VCaP (cell line): ENCODE results near the gene PRLR.
A peak's percentile ranks its signal among the peaks of the same experiment; 100 is the strongest.

Source experiments
- H3K27ac ChIP-seq: fragments of 450-650 bp; 2 replicates; pipeline ENCODE4 v1.5.1; 2017
- TF ChIP-seq, protein P1 (sequence below): fragments of 450-650 bp; conservative IDR thresholded peaks from 2 replicates; pipeline ENCODE4 v1.5.1; 2017; ENCODE audit warnings: mild to moderate bottlenecking, moderate library complexity

PRLR gene

DNA sequence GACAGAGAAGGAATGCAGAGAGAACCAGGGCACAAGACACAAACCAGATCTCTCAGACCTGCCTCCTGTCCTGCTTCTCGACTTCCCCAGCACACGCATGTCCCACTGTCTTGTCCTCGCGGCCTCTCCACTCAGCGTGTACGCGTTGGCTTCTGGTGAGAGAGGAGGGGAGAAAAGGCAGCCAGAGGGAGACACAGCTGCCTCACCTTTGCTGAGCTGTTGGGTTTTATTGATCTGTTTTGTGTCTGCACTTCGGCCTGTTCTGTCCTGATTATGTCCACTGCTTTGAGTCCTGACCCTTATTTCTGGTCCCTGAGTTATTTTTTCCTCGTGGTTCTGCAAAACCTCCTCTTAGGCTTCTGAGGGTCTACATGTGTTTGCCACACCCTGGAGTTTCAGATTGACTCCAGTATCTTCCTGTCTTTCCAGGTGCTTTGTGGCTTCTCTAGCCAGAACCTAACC lies 95.0 kb downstream of the PRLR start:
- no peak overlapping the region for H3K27ac ChIP-seq
- TF ChIP-seq, protein P1, sequence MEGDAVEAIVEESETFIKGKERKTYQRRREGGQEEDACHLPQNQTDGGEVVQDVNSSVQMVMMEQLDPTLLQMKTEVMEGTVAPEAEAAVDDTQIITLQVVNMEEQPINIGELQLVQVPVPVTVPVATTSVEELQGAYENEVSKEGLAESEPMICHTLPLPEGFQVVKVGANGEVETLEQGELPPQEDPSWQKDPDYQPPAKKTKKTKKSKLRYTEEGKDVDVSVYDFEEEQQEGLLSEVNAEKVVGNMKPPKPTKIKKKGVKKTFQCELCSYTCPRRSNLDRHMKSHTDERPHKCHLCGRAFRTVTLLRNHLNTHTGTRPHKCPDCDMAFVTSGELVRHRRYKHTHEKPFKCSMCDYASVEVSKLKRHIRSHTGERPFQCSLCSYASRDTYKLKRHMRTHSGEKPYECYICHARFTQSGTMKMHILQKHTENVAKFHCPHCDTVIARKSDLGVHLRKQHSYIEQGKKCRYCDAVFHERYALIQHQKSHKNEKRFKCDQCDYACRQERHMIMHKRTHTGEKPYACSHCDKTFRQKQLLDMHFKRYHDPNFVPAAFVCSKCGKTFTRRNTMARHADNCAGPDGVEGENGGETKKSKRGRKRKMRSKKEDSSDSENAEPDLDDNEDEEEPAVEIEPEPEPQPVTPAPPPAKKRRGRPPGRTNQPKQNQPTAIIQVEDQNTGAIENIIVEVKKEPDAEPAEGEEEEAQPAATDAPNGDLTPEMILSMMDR: no peak

DNA sequence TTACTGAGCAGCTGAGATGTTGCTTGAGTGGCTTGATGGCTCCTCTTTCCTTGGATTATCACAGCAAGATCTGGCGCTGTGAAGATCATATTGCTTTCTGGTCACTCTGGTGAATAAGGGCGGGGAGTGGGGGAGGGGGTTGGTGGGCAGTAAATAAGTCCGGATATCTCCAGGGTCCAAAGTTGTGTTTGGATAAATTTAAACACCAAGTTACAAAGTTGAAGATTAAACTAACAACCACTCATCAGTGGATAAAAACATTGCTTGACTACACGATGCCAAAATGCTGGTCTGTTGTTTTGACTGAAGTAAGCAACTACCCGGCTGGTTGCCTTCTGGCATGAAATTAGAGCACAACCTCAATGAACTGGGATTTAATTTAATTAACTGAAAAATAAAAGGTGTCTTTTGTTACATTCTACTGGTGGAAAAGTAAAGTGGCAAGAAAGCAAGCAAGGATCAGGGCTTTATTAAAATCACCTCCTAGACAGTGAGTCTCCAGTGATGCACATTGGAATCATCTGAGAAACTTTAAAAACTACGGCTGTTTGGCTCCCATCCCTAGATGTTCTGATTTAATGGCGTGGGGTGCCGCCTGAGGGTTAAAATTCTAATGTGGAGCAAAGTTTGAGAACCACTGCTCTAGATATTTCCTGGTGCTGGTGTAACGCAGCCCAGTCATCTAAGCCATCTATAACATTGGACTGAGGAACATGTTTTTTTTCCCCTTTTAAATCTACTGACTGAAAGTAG lies 95.8 kb downstream of the PRLR start:
- TF ChIP-seq, protein P1: no peak
- H3K27ac ChIP-seq: no peak overlapping the region

DNA sequence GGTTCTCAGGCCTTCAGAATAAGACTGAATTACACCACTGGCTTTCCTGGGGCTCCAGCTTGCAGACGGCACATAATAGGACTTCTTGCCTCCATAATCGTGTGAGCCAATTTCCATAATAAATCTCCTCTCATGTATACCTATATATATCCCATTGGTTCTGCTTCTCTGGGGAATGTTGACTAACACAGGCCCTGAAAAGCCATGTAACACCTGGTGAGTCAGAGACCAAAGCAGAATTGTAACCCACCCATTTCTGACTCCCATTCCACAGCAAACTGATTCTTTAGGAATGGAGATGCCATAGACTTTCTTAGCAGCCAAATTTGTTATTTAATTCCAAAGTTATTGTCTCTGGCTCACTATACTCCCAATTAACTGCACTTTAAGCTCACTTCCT lies 97.1 kb downstream of the PRLR start:
- no peak overlapping the region for H3K27ac ChIP-seq
- TF ChIP-seq, protein P1: no peak

DNA sequence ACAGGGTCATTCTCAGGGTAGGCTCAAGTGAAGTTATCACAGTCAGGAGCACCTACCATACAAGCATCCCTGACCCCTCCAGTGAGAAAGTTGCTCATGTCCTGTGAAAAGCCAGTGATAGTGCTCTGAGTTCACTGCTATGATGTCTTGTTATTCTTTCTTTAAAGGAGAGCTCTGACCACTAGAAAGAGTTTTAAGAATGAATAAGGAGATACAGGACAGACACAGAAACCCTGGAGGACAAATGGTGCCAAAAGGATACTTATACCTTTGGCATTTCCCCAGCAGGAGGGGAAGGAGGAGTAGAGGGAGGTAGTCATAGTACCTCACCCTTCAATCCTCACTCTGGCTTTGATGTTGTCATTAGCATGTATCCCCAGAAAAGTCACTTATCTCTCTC lies 98.6 kb downstream of the PRLR start:
- TF ChIP-seq, protein P1: no peak
- no peak overlapping the region for H3K27ac ChIP-seq

DNA sequence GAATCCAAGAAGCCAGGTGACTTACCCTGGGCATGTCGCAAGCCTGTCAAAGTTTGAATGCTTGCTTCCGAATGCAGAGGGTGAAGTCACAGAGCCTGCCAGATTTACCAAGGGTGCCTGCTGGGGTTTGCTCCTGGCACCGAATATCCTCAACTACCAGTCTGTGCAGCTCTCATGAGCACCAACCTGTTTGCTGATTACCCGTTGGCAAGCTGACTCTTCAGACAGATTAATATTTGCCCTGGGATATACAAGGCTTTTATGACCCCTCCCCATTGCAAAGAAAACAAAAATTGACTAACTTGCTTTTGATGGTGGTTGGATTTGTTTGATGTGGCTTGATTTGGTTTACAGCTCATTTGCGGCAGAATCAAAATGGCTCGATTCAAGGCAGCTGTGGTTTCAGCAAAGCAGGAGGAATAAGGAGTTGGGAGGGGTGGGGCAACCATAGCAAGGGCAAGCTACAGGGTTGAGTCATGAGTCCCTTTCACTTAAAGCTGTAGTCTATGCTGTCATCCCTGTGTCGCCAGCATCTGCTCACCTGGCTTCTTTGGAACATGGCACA lies 100.3 kb downstream of the PRLR start:
- TF ChIP-seq, protein P1: no peak
- H3K27ac ChIP-seq: peak overlapping the region; percentile 38

DNA sequence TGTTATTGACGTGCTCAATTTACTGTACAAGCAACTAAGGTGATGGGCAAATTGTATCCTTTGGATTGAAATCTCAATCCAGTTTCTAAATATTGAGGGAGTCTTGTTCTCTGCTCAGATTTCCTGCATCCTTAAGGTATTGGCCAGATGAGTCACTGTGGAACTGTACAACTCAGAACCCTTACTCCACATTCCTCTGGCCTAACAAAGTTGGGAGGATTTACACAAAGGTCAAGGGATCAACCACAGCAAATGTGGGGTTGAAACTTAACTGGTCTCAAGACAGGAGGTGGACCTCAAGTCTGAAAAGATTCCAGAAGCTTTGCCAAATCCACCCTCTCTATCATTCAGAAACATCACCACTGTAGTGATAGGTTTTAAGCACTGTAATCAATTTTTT lies 101.0 kb downstream of the PRLR start:
- peak overlapping the region; percentile 38 for H3K27ac ChIP-seq
- TF ChIP-seq, protein P1: no peak

DNA sequence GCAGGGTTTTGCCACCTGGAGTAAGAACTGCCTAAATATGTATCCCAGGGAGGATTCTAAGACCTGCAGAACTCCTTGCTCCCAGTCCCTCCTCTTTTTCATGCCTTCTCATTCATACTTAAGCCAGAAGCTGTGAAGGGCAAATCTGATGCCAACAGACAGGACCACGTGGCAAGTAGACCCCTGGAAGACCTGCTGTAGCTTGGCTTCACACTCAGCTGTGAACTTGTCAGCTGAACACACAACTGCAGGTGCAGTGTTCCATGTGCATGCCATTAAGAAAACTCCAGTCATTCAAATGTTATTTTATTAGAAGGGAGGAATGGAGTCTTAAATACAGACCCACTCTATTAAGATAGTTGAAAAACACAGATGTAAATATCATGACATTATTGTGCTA lies 103.3 kb downstream of the PRLR start:
- H3K27ac ChIP-seq: no peak overlapping the region
- TF ChIP-seq, protein P1: no peak
